GM21423 (cell line): ENCODE results near the gene IL5RA.
A peak's percentile ranks its signal among the peaks of the same experiment; 100 is the strongest.

Experiments
- ATAC-seq: cut with Tn5 transposase; IDR thresholded peaks from one replicate; pipeline ENCODE4 v1.9.1; 2021; ENCODE audit warnings: mild to moderate bottlenecking, moderate library complexity; ENCODE audit not compliant: unreplicated experiment

IL5RA gene, protein sequence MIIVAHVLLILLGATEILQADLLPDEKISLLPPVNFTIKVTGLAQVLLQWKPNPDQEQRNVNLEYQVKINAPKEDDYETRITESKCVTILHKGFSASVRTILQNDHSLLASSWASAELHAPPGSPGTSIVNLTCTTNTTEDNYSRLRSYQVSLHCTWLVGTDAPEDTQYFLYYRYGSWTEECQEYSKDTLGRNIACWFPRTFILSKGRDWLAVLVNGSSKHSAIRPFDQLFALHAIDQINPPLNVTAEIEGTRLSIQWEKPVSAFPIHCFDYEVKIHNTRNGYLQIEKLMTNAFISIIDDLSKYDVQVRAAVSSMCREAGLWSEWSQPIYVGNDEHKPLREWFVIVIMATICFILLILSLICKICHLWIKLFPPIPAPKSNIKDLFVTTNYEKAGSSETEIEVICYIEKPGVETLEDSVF

DNA sequence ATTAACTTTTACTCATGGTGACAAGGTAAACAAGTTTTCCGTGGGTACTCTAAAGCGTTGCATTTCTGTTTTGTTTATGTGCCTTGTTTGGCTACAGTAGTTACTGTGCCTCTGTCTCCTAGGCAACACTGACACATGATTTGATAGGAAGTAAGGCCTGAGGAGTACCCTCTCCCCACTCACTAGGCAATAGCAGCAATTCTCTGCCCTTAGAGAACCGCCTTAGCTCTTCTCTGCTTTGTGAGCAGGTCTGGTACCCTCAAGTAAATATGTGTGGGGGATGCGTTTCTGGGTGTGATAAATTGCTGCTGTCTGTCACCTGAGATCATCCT lies at the start of gene IL5RA:
Gene IL5RA, minus strand, starts transcription at position 76 of the 332 bp plus-strand sequence. CDS start 5,390 bp downstream, outside the sequence.
- ATAC-seq = no peak

GRCh38 chr3:3157484-3157883 lies 47.3 kb upstream of the IL5RA start:
- ATAC-seq = no peak

GRCh38 chr3:3154879-3155610 lies 44.9 kb upstream of the IL5RA start:
- no peak for ATAC-seq

DNA sequence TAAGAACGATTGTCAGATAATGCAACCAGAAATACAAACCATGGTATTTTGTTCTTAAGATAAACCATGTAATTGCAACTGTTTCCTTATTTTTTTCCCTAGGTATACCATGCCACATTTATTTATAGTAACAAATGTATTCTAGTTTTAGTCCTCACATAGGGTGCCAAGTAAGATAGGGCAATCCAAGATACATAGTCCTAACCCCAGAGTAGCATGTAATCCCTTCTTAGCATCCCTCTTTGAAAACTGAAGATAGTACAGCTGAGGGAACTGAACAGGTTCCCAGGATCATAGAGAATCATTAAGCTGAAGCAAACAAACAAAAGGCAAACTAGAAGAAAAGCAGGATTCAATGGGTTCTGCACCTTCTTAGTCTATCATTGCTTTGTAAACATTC lies 41.3 kb upstream of the IL5RA start:
- ATAC-seq = no peak

GRCh38 chr3:3149560-3149959 lies 39.4 kb upstream of the IL5RA start:
- no peak for ATAC-seq

GRCh38 chr3:3145831-3146230 lies 35.7 kb upstream of the IL5RA start:
- no peak for ATAC-seq

GRCh38 chr3:3141939-3142338 lies 31.8 kb upstream of the IL5RA start:
- ATAC-seq = no peak

DNA sequence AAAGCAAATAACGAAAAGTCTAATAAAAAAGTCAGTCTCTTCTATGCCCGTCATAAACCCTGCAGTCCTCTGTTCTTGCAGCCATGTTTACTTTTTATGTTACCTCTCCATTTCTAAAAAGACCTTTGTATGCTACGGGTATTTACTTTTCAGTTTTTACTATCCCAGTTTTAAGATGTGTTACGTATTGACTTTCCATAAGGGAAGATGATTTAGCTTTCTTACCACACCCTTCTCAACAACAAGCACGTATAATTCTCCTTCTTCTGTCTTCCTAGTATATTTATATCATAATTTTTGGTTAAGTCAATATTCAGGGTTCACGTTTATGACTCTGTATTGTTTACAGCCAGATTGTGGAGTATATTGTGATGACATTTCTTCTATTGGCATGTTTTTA lies 27.4 kb upstream of the IL5RA start:
- ATAC-seq = no peak

DNA sequence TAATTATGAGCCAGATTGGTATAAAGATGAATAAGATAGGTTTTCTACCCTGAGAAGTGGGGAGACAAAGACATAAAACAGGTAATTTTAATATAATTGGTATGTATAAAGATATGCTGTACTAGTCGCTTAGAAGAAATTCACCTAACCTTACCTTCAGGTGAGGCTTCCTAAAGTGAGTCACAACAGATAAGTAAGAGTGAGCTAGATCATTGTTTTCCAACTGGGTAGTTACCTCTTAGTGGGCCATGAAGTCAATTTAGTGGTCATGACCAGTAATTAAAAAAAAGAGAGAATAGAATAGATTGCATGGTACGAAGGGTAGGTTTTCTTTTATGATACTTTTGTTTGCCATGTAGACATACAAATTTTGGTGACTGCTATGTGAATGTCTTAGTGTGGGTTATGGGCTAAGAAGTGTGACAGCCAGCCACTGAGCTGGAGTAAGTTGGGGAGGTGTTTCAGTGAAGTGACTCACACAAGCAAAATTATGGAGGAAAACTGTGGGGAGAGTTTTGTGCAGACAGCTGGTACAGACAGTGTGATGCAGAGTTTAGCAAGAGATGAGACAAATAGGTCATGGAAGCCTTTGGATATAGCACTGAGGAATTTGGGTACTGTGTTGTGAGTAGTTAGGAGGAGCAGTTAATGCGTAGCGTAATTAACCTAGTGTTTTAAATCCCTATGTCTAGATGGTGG lies 24.7 kb upstream of the IL5RA start:
- ATAC-seq = no peak

DNA sequence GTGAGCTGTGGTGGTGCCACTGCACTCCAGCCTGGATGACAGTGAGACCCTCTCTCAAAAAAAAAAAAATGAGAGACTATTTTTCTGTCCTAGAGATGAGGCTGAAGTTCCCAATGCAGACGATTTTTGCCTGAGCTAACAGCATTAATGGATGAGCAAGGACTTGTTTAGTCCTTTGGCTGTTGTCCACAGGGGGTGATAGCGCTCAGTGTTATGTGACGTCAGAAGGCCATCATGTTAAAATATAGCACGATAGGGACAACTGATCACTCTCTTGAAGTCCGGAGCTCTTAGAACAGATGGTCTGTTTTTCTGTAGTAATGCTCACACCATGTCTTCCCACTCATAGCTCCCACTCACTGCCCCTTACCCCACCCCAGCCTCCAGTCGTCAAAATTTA lies 23.3 kb upstream of the IL5RA start:
- no peak for ATAC-seq

DNA sequence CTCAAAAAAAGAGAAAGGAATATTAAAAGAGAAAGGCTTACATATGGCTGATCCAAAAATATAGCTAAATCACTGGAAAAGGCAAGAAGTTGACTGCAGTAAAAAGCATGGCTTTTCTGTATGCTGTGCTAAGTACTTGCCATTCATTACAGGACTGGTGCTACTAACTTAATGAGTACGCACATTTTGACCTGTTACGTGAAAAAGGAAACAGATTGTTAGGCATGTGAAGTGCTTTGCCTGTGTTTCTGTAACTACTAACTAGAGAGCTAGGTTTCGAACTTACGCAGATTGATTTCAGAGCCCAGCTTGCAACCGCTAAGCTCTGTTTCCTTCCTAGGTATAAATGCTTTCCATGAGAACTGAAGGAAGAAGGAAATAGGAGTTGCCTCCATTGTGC lies 19.4 kb upstream of the IL5RA start:
- ATAC-seq = no peak

DNA sequence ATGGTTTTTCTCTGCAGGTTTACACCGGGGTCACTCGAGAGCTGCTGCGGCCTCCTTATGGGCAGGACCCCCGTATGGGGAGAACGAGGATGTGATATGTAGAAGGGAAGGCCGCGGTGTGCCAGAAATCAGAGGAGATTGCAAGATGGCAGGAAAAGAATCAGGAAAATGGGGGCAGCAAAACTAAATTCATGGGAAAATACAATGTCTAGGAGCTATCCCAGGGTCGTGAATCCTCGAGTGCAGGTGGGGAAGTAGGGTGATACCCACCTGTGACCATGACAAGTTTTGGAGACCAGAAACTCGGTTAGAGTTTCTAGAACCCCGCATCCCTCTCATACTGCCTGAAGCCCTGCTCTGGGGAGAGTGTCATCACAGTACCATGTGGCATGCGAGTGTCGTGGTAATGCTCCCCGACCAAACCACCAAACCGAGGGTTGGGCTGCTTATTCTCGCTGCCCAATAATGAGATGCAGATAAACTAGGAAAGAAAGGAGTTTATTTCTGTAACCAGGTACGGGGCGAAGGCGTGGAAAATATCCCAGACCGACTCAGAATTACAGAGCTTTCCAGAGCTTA lies 17.3 kb upstream of the IL5RA start:
- ATAC-seq = no peak

DNA sequence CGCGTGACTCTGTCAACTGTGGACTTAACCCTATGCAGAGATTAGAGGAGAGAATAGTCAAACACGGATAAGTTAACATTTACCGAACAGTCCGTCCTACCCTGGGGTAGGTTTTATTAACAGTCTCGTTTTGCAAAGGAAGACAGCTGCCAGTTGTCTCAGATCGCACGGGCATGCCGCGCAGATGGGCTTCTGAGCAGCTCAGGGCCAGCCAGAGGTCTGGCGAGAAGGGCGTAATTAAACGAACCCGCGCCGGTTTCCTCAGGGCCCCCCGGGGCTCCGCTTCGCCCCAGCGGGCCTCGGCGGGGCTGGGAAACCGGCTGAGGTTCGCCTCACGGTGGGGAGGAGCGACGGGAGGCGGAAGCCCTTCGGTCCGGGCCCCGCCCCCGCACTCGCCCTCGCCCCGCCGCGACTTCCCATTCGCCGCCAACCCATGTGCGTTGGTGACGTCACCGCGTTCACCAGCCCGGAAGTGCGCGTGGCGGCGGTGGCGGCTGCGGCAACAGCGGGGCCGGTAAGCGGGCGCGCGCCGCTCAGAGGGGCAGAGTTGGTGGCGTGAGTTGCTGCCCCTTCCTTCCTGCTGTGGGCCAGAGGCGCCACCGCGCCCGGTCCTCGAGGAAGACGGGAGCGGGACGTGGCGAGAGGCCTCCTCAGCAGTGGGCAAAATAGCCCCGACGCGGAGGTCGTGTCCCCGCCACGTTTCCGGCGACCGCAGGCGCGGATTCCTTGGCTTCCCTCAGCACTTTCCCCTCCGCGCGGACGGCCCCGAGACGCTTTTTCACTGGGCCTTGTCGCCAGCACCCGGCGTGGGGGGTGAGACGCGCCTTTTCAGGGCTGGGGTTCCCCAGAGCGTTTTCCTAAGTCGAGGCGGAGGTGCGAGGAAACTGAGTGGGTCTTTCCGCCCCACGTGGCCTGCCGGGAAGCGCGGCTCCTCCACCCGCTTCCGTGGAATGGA lies 16.6 kb upstream of the IL5RA start, which contains the start of gene TRNT1:
Gene TRNT1, plus strand, starts transcription at position 464 of the 955 bp plus-strand sequence. CDS start 2,101 bp downstream, outside the sequence.
- peak; percentile 94 for ATAC-seq

DNA sequence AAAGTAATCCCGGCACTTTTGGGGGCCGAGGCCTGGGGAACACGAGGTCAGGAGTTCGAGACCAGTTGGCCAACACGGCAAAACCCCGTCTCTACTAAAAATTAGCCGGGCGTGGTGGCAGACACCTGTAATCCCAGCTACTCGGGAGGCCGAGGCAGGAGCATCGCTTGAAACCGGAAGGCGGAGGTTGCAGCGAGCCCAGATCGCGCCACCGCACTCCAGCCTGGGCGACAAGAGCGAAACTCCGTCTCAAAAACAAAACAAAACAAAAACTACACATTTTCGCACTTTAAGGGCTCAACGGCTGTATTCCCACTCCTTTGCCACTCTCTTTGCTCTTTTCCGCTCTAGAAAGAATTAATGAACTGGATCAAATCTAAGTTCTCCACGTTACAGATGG lies 15.8 kb upstream of the IL5RA start:
- no peak for ATAC-seq

DNA sequence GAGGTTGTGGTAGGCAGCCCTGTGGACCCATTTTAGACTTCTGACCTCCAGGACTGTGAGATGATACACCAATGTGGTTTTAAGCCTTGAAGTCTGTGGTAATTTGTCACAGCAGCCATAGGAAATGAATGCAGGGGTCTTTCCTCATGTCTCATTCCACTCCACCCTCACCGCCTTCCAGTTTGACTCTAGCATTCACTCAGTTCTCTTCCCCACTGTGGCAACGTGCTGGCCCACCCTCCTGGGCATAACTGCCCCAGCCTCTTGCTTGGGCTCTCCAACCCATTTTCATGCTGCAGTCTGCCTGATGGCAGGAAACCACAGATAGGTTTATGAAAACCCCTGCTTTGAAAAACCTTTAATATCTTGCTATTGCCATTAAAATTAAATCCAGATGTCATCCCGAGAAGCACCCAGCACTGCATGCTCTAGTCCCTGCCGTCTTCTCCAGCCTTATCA lies 9.2 kb upstream of the IL5RA start:
- peak; percentile 56 for ATAC-seq

DNA sequence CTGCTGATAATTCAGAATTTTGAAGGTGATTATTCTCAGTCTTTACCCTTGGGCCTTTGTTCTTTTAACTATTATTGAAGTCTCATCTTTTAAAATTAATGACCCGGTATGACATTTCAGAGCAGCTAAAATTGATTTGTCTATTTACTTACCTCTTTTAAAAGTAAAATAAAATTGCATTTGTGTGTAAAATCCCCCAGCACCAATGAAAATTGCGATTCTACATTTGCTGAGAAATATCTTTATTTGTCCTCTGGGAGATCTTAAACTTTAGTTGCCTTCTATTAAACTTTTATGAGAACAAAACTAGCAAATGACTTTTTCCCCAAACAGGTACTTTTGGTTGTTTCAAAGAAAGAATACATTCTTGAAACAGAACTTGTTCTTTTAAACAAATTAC lies 7.5 kb upstream of the IL5RA start:
- ATAC-seq = no peak

DNA sequence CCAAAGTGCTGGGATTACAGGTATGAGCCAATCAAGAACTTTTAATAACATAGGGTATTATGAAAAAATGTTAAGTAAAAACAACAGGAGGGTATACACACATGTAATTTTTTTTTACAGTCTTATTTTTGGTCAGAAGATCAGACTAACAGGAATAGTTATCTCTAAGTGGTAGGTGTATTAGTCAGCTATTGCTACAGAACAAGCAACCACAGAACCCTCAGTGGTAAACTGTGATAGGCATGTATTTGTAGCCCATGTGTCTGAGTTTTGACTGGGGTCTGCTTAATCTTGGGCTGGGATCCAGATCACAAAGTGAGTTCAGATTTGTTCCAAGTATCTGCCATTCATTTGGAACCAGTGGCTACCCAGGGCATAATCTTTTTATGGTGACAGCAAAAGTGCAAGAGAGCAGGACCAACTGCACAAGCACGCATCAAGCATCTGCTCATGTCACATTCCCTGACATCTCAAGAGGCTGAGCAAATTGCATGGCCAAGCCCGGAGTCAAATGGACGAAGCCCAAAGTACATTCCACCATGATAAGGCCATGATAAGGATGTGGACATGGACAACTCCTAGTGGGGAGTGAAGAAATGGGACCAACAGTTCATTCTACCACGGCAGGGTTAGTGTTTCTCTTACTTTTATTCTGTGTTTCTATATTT lies 3.0 kb upstream of the IL5RA start:
- ATAC-seq = no peak

GRCh38 chr3:3110749-3111361 lies 681 bp upstream of the IL5RA start:
- no peak for ATAC-seq
